ENCODE measurements around the gene ABI2. TPM values are rescaled to one million over a fixed set of nuclear protein-coding genes. Genes with fewer than 3 reads are reported as not detected.

The ABI2 gene
- total and polyA plus RNA-seq, 9 donors: 25.0 to 91.6 (median 66.2) TPM

GRCh38 chr2:203484266-203485112 lies 156.3 kb downstream of the ABI2 start:
- no peaks in the 10 kb centered on the region for H3K36me3 ChIP-seq
- H3K9me3 ChIP-seq: no peaks in the 10 kb centered on the region
- TF ChIP-seq POLR2A (IDR thresholded peaks at IDR 0.05) (no peak), EP300 (IDR thresholded peaks at IDR 0.05) (no peak), CTCF (IDR thresholded peaks at IDR 0.05) (no peak)
- H3K4me3 ChIP-seq: no peak overlapping the region
- no peaks in the 10 kb centered on the region for H3K4me1 ChIP-seq (ENCODE audit: insufficient read depth)
- DNase-seq: no peak
- intact Hi-C loops (cut with DNase I): loop anchor here in 1 of 4 donors (10.0 kb wide), 1 partner anchor 330 kb away; no protein-coding TSS in a partner anchor
- 85 to 90% (median 89%) methylated on average over 8 of the region's 8 CpGs for WGBS, 3 donors
- no peaks in the 10 kb centered on the region for H3K27me3 ChIP-seq
- no peak overlapping the region for H3K27ac ChIP-seq

- H3K4me1 ChIP-seq (ENCODE audit: insufficient read depth): no peaks in the 10 kb centered on the region
- 92 to 95% (median 94%) methylated on average over 6 of the region's 6 CpGs for WGBS, 3 donors
- H3K4me3 ChIP-seq: no peak overlapping the region
- no peaks in the 10 kb centered on the region for H3K36me3 ChIP-seq
- H3K27me3 ChIP-seq: no peaks in the 10 kb centered on the region
- TF ChIP-seq EP300 (IDR thresholded peaks at IDR 0.05) (no peak), POLR2A (IDR thresholded peaks at IDR 0.05) (no peak), CTCF (IDR thresholded peaks at IDR 0.05) (no peak)
- DNase-seq: no peak
- no peak overlapping the region for H3K27ac ChIP-seq
- H3K9me3 ChIP-seq: no peaks in the 10 kb centered on the region
- intact Hi-C loops (cut with DNase I): loop anchor here in 1 of 4 donors (10.0 kb wide), 1 partner anchor 325 kb away; no protein-coding TSS in a partner anchor
Measured at GRCh38 chr2:203489531-203489930, 161.3 kb downstream of the ABI2 start.

- H3K9me3 ChIP-seq: no peaks in the 10 kb centered on the region
- no peak for DNase-seq
- H3K27ac ChIP-seq: no peak overlapping the region
- no peaks in the 10 kb centered on the region for H3K36me3 ChIP-seq
- H3K27me3 ChIP-seq: no peaks in the 10 kb centered on the region
- H3K4me3 ChIP-seq: no peak overlapping the region
- no peaks in the 10 kb centered on the region for H3K4me1 ChIP-seq (ENCODE audit: insufficient read depth)
- TF ChIP-seq EP300 (IDR thresholded peaks at IDR 0.05): no peak
- TF ChIP-seq POLR2A (IDR thresholded peaks at IDR 0.05): no peak
- no peak for TF ChIP-seq CTCF (IDR thresholded peaks at IDR 0.05)
- WGBS, 3 donors: 94 to 99% (median 94%) methylated on average over 3 of the region's 3 CpGs
- intact Hi-C loops (cut with DNase I): loop anchor here in 1 of 4 donors (10.0 kb wide), 1 partner anchor 324 kb away; no protein-coding TSS in a partner anchor
Measured at GRCh38 chr2:203490391-203490790, 162.2 kb downstream of the ABI2 start.

GRCh38 chr2:203492965-203493364 lies 164.8 kb downstream of the ABI2 start:
- no peak for DNase-seq
- 85 to 94% (median 93%) methylated on average over 2 of the region's 2 CpGs for WGBS, 3 donors
- Histone ChIP-seq H3K27me3 (no peaks in the 10 kb centered on the region), H3K4me1 (ENCODE audit: insufficient read depth) (no peaks in the 10 kb centered on the region), H3K36me3 (no peaks in the 10 kb centered on the region), H3K27ac (no peak overlapping the region), H3K9me3 (no peaks in the 10 kb centered on the region), H3K4me3 (no peak overlapping the region)
- TF ChIP-seq POLR2A (IDR thresholded peaks at IDR 0.05) (no peak), CTCF (IDR thresholded peaks at IDR 0.05) (no peak), EP300 (IDR thresholded peaks at IDR 0.05) (no peak)
- intact Hi-C loops (cut with DNase I): loop anchor here in 1 of 4 donors (10.0 kb wide), 1 partner anchor 322 kb away; no protein-coding TSS in a partner anchor

Other genes starting within 250 kb of the ABI2 start
- gene CYP20A1, start 89.4 kb upstream of the ABI2 start, total RNA-seq: 10 to 100 TPM; 31.4 to 51.0 (median 37.9) TPM
- 10 to 100 TPM; 20.3 to 27.7 TPM for gene CYP20A1, start 89.4 kb upstream of the ABI2 start, polyA plus RNA-seq
- gene RAPH1, start 206.9 kb downstream of the ABI2 start, total RNA-seq: 10 to 100 TPM in 5 of 7 donors, 1 to 10 TPM in 2; 6.8 to 23.5 (median 10.5) TPM
- gene RAPH1, start 206.9 kb downstream of the ABI2 start, polyA plus RNA-seq: 10 to 100 TPM in 1 of 2 donors, 1 to 10 TPM in 1; 2.7 to 13.6 TPM

Measured in ovary (tissue), 9 donors.